GM08714 (cell line): ENCODE data around the gene RBM39.

ENCODE experiments used
- H3K4me3 ChIP-seq: fragments of 200-500 bp; sonication (Bioruptor generic); 2 replicates; pipeline ENCODE4 v1.5.1; 2014; ENCODE audit warnings: mild to moderate bottlenecking, low read length, inconsistent platforms
- ZNF274 ChIP-seq: IDR thresholded peaks from 2 replicates; pipeline ENCODE4 v1.6.1; 2012; ENCODE audit warnings: mild to moderate bottlenecking, low read depth, low read length

RBM39 gene

DNA sequence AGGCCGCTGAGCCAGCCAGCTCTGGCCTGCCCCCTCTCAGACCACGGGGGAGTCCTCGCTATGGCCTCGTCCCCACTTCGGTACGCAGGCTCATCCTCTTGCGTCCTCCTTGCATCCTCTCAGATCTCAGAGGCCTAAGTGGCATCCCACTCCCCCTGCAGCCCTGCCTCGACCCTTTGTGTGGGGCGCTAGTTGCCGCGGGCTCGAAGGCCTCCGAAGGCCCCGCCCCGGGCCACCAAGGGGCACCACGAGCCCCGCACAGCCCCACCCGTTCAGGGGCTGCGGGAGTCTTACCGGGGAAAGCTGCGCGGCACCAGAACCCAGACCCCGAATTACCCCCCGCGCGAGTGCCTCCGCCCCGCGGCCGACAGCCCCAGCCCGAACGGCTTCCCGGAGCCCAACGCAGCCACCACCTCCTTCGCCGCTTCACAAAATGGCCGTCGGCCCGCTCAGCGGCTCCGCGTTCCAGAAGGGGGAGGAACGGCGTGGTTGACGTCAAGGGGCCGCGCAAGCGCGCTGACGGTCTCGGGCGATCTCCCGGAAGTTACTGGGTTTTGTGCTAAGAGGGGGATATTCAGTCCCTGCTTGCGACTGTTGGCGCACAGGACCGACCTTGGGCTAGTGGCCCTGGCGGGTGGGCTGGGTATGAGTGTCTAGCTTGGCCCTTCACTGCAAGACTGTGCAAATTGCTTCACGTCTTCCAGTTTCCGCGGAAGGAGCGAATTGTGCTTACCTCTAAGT, 77.4 kb downstream of the RBM39 start, which contains the start of the genes CPNE1 and RBM12:
TSS of gene CPNE1 (minus strand) at position 435 of the 741 bp plus-strand sequence. CDS start 31,977 bp downstream, outside the sequence.
TSS of gene RBM12 (minus strand) at position 435 of the 741 bp plus-strand sequence. CDS start 9,578 bp downstream, outside the sequence.
- TF ChIP-seq ZNF274 = no peak
- H3K4me3 ChIP-seq = peak within 1 kb of the TSS; percentile 80

DNA sequence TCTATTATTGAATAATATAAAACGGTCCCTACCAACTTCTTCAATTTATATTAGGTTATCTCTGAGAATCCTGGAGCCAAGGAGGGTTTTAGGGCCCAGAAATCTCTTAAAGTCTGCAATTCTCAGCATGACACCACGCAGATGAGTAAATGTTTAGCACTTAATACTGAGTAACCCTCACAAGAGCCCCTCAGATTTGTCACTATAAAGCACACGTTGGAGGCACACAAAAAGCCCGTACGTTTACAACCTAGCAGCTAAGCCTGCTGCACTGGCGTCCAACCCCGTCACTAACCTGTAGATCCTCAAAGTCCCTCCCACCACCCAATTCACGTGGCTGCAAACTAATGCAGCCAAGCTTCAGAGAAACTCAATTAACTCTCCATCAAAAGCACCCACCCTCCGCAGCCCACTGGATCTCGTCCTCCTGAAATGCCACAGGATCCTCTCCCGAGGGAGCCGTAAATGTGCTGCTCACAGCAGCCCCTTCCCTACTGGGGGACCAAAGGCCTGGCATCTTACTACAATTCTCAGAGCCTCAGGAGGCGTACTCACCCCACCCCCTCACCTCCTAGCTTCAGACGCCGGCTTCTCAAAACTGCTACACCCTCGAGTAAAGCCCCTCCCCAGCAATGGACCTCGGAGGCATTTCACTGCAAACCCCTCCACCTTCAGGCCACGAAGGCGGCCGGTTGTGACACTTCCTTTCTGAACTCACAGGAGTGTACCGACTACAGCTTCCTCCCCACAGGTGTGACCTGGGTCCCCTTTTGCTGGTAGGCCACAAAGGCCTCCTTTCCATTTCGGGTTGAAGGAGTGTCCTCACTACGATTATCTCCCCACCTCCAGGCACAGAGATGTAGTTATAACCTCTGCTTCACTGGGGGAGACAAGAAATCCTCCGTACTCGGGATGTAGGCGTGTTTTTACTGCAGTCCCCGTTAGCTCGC, 78.3 kb downstream of the RBM39 start:
- peak overlapping the region; percentile 80 for H3K4me3 ChIP-seq
- no peak for TF ChIP-seq ZNF274

DNA sequence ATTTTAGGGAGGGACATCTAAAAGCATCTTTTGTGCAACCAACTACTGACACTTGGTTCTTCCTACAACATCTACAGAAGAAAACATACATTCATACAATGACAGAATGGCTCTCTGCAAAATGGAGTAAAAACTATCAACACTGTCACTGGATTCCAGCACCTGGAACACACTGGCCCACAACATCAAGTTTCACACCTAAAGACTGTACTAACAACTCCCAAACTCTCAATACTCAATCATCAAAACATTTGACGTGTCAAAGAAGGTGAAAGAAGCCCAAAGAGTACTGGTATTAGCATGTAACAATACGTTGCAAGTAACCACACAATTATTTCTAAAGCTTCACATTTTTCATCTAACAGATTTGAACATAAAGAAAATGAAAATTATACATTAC, 79.5 kb downstream of the RBM39 start:
- H3K4me3 ChIP-seq = peak overlapping the region; percentile 80; the same call in 1 of the 2 replicates
- no peak for TF ChIP-seq ZNF274

DNA sequence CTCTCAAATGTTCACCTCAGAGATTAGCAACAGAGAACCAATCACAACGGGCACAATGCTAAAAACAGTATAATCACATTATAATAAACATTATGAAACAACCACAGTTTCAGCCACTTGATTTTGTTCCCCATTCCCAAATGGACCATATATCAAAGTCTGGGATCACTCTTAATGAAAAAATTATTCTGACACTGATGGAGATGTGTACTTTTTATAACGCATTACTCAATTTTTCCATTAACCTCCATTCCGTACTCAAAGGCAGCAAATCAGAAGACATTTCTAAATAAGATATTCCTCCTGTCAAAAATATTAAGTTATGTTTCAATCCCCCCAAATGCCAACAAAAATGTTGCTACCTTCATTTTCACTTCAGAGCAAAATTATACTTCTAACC, 80.2 kb downstream of the RBM39 start:
- TF ChIP-seq ZNF274 = no peak

DNA sequence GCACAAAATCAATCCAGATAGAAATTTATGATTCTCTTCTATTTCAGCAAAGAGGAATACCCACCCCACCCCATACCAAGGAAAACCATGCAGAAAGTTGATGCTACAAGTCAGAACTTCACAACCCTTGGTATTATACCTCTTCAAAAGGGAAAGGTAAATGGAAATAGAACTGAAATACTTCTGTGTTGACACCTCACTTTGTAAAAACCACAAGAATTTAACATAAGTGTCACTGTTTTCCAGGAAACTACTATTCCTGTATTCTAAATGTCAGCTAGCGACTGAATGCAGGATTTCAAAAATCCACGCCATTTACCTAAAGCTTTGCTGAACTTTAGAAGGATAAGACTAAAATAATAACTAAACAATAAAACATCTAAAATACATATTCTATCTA, 81.0 kb downstream of the RBM39 start:
- TF ChIP-seq ZNF274 = no peak
- peak overlapping the region; percentile 8; the same call in 1 of the 2 replicates for H3K4me3 ChIP-seq

More for the DNA sequence above, 80.2 kb downstream of the RBM39 start:
- peak overlapping the region; percentile 29; the same call in 1 of the 2 replicates for H3K4me3 ChIP-seq

DNA sequence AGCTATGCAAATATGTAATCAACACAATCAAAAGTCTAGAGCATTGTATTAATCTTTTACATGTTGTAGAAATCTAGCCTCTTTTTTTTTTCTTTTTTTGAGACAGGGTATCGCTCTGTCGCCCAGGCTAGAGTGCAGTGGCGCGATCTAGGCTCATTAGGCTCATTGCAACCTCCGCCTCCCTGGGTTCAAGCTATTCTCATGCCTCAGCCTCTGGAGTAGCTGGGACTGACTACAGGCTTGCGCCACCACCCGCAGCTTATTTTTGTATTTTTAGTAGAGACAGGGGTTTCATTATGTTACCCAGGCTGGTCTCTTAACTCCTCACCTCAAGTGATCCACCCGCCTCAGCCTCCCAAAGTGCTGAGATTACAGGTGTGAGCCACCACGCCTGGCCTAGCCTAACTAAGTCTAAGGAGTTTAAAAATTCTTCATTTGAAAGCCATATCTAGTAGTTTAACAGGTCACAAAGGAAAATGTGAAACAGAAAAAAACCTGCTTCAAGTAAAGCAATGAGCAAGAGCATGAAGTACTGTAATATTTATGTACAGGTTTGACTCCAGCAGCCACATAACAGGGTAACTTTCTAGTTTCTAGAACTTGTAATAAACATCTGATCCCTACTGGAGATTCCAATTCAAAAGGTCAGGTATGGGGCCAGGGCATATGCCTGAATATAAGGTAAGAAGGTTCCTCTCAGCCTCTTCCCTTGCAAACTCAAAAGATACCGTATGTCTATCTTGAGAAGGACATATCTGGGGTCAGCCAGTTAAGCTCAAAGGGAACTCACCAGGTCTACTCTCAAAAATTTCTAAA, 81.7 kb downstream of the RBM39 start:
- H3K4me3 ChIP-seq = no peak overlapping the region
- TF ChIP-seq ZNF274 = no peak

DNA sequence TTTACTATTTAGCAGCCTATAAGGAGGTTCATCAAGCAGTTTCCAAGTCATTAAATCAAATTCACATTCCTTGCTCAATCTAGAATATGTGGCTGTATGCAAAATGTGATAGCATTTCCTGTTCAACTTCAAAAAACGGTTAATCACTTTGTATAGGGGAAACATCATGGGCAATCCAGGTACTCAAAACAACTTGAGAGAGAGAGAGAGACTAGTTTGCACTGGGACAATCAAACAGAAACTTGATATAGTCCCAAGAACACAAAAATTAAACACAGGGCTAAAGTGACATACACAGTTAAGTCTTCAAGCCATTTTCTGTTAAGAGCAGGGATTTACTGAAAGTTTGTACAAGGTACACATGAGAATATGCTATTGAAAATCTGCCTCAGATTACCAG, 84.8 kb downstream of the RBM39 start:
- TF ChIP-seq ZNF274 = no peak
- H3K4me3 ChIP-seq = no peak overlapping the region

DNA sequence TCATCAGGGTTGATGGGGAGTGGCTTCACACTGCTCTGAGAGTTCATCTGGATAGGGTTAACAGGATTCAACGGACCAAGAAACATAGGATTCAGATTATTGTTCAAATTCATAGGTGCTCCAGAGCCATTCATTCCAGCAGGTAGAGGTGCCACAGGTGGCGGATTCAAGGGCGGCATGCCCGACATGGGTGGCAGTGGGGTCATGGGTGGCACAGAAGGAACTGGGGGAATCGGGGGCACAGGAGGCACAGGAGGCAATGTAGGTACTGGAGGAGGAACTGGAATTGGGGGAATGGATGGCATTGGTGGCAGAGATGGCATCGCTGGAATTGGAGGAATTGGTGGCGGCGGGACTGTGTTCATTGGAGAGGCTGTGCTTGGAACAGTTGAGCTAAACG, 87.6 kb downstream of the RBM39 start:
- no peak for TF ChIP-seq ZNF274

DNA sequence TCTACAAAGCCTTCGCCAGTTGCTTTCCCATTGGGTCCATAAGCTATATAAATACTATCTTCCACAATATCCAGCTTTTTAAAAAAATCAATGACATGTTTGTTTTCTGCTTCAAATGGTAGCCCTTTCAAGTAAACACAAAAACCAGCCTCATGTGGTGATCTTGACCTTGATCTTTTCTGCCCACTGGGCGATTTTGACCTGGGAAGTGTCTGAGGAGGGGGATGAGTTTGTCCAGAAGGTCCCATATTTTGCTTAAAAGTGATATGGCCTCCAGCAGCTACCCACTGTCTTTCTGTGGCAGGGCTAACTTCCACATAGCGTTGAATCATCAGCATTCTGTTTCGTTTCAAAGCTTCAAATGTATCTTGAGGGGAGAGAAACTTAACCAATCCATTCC, 88.2 kb downstream of the RBM39 start:
- TF ChIP-seq ZNF274 = no peak

More for the DNA sequence above, 87.6 kb downstream of the RBM39 start:
- no peak overlapping the region for H3K4me3 ChIP-seq

More for the DNA sequence above, 88.2 kb downstream of the RBM39 start:
- H3K4me3 ChIP-seq = no peak overlapping the region
